ENCODE data around the gene PCDHA1. TPM values are rescaled to one million over a fixed set of nuclear protein-coding genes. Genes with fewer than 3 reads are reported as not detected.

Gene PCDHA1
- total RNA-seq, 1 donor from 2014 or later = 0.24 TPM

DNA sequence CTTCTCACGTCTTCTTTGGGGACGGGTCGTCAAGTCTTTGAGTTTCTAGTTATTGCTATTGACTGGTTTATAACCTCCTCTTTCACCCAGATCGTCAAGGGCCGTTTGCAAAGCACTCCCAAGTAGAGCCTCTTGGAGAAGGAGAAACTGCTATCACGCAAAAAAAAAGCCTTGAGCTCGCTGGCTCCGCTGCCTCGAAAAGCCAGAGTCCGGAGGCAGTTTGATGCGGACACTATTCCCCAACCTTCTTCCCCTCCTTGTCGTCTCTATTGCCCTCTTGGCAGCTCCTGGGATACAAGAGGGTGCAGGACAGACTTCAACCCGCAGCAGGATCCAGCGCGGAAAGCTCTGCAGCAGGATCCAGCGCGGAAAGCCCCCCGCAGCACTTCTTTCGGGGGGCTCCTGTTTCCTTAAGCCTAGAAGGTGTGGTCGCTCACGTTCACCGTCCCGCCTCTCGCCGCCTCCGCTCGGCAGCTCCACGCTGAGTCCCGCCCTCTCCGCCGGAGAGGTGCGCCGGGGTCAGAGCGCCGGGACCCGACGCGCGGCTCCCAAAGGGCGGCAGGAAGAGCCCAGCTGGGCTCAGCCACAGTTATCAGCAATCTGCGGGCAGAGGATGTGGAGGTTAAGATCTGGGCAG lies 140.0 kb downstream of the PCDHA1 start, which contains the start of gene PCDHAC1:
PCDHAC1 (plus strand) TSS at position 494 of the 637 bp plus-strand sequence. CDS start 594 bp downstream, outside the sequence.
- no peaks in the 10 kb centered on the region for H3K79me2 ChIP-seq (ENCODE audit: low read depth)
- TF ChIP-seq, protein P1, sequence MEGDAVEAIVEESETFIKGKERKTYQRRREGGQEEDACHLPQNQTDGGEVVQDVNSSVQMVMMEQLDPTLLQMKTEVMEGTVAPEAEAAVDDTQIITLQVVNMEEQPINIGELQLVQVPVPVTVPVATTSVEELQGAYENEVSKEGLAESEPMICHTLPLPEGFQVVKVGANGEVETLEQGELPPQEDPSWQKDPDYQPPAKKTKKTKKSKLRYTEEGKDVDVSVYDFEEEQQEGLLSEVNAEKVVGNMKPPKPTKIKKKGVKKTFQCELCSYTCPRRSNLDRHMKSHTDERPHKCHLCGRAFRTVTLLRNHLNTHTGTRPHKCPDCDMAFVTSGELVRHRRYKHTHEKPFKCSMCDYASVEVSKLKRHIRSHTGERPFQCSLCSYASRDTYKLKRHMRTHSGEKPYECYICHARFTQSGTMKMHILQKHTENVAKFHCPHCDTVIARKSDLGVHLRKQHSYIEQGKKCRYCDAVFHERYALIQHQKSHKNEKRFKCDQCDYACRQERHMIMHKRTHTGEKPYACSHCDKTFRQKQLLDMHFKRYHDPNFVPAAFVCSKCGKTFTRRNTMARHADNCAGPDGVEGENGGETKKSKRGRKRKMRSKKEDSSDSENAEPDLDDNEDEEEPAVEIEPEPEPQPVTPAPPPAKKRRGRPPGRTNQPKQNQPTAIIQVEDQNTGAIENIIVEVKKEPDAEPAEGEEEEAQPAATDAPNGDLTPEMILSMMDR (IDR thresholded peaks at IDR 0.05) = no peak
- TF ChIP-seq EZH2phosphoT487 (IDR thresholded peaks at IDR 0.05) (no peak), EZH2 (IDR thresholded peaks at IDR 0.05) (no peak)
- peaks cover 45% of the 10 kb centered on the region for H4K20me1 ChIP-seq (ENCODE audit: low read depth)
- H3K27ac ChIP-seq = no peak within 1 kb of the TSS
- no peak within 1 kb of the TSS for H3K9ac ChIP-seq
- Mint-ChIP-seq H3K4me3 (peak within 1 kb of the TSS; percentile 88), H3K9me3 (no peaks in the 10 kb centered on the region), H3K27ac (no peak within 1 kb of the TSS), H3K4me1 (peaks cover 5% of the 10 kb centered on the region), H3K27me3 (ENCODE audit: insufficient read depth, low read depth) (peaks cover 13% of the 10 kb centered on the region), H3K36me3 (peaks cover 2% of the 10 kb centered on the region)
- H3F3A ChIP-seq (ENCODE audit: low read depth) = peaks cover 20% of the 10 kb centered on the region
- H3K9me3 ChIP-seq (ENCODE audit: low read depth) = no peaks in the 10 kb centered on the region
- no peaks in the 10 kb centered on the region for H3K36me3 ChIP-seq
- H3K4me2 ChIP-seq = peak within 1 kb of the TSS; percentile 89
- H2AFZ ChIP-seq (replicated peaks) = peak within 1 kb of the TSS; percentile 80
- peaks cover 58% of the 10 kb centered on the region for H3K27me3 ChIP-seq
- H3K4me3 ChIP-seq = peak within 1 kb of the TSS; percentile 67
- DNase-seq (ENCODE audit: low spot score) = peak; percentile 86
- H3K4me1 ChIP-seq = no peaks in the 10 kb centered on the region

DNA sequence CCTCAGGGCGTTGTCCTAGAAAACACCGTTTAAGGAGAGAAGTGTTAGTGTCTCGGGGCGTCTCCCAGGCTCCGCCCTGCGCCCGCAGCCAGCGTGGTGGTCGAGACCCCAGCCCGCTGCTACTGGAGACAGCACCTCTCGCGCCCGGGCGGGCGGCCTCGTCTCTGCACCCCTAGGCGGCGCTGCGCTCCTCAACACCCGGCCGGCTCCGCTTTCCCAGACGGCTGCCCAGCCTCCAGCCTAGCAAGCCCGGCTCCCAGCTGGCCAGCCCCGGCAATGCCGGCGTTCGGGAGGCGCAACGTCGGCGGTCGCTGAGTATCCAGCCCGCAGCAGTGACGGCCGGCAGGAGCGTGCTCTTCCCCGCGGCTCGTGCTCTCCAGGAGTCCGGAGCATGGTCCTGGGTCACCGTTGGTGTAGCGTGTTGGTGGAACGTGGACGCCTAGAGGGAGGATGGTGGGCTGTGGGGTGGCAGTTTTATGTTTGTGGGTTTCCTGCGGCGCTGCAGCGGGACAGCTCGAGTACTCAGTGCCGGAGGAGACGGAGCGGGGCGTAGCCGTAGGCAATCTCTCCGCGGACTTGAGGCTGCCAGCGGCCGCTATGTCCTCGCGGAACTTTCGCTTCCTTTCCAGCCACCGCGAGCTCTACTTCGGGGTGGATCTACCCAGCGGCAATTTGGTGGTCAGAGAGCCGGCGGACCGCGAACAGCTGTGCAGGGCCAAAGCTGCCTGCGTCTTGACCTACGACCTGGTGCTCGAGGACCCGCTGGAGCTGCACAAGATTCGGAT lies 140.7 kb downstream of the PCDHA1 start:
- peaks cover 58% of the 10 kb centered on the region for H3K27me3 ChIP-seq
- H4K20me1 ChIP-seq (ENCODE audit: low read depth) = peaks cover 45% of the 10 kb centered on the region
- peak overlapping the region; percentile 80 for H2AFZ ChIP-seq (replicated peaks)
- H3F3A ChIP-seq (ENCODE audit: low read depth) = peaks cover 20% of the 10 kb centered on the region
- H3K9me3 Mint-ChIP-seq = no peaks in the 10 kb centered on the region
- H3K27ac Mint-ChIP-seq = no peak overlapping the region
- peak overlapping the region; percentile 89 for H3K4me2 ChIP-seq
- peak overlapping the region; percentile 88 for H3K4me3 Mint-ChIP-seq
- peak overlapping the region; percentile 67 for H3K4me3 ChIP-seq
- H3K9ac ChIP-seq = no peak overlapping the region
- peaks cover 13% of the 10 kb centered on the region for H3K27me3 Mint-ChIP-seq (ENCODE audit: insufficient read depth, low read depth)
- TF ChIP-seq, protein P1 (IDR thresholded peaks at IDR 0.05) = peak; percentile 85
- TF ChIP-seq EZH2phosphoT487 (IDR thresholded peaks at IDR 0.05) (peak; percentile 49), EZH2 (IDR thresholded peaks at IDR 0.05) (peak; percentile 52)
- no peaks in the 10 kb centered on the region for H3K9me3 ChIP-seq (ENCODE audit: low read depth)
- no peaks in the 10 kb centered on the region for H3K4me1 ChIP-seq
- H3K79me2 ChIP-seq (ENCODE audit: low read depth) = no peaks in the 10 kb centered on the region
- no peak overlapping the region for H3K27ac ChIP-seq
- H3K36me3 ChIP-seq = no peaks in the 10 kb centered on the region
- H3K36me3 Mint-ChIP-seq = peaks cover 2% of the 10 kb centered on the region
- H3K4me1 Mint-ChIP-seq = peaks cover 5% of the 10 kb centered on the region
- DNase-seq (ENCODE audit: low spot score) = peak; percentile 98

DNA sequence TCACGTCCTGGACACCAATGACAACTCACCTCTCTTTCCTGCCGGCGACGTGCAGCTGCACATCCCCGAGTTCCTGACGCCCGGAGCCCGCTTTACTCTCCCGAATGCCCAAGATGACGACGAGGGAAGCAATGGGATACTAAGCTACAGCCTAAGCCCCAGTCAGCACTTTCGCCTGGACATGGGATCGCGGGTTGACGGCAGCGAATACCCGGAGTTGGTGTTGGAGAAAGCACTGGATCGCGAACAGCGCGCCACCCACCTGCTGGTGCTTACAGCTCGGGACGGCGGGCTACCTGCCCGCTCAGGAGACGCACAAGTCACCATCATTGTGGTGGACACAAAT lies 141.3 kb downstream of the PCDHA1 start:
- Histone ChIP-seq H3K9me3 (ENCODE audit: low read depth) (no peaks in the 10 kb centered on the region), H3K27me3 (peaks cover 58% of the 10 kb centered on the region), H3K36me3 (no peaks in the 10 kb centered on the region), H2AFZ (replicated peaks) (peak overlapping the region; percentile 30), H3K4me1 (no peaks in the 10 kb centered on the region), H3K4me3 (peak overlapping the region; percentile 67), H3K27ac (no peak overlapping the region), H3F3A (ENCODE audit: low read depth) (peaks cover 20% of the 10 kb centered on the region), H3K79me2 (ENCODE audit: low read depth) (no peaks in the 10 kb centered on the region), H3K4me2 (peak overlapping the region; percentile 89), H4K20me1 (ENCODE audit: low read depth) (peaks cover 43% of the 10 kb centered on the region), H3K9ac (no peak overlapping the region)
- TF ChIP-seq, protein P1 (IDR thresholded peaks at IDR 0.05) = no peak
- TF ChIP-seq EZH2 (IDR thresholded peaks at IDR 0.05) = peak; percentile 41
- H3K27me3 Mint-ChIP-seq (ENCODE audit: insufficient read depth, low read depth) = peaks cover 13% of the 10 kb centered on the region
- DNase-seq (ENCODE audit: low spot score) = peak; percentile 45
- no peaks in the 10 kb centered on the region for H3K9me3 Mint-ChIP-seq
- peak overlapping the region; percentile 88 for H3K4me3 Mint-ChIP-seq
- H3K36me3 Mint-ChIP-seq = peaks cover 2% of the 10 kb centered on the region
- H3K27ac Mint-ChIP-seq = no peak overlapping the region
- peaks cover 5% of the 10 kb centered on the region for H3K4me1 Mint-ChIP-seq
